OCI-LY1 (cell line): ENCODE measurements around the gene HNRNPA0.
"Not testable (repeated sequence)": the region's sequence is repeated elsewhere in the genome, so short reads cannot be mapped to it uniquely, and the experiment has no call there.

ENCODE experiments used
- H2AFZ ChIP-seq: fragments of 200-600 bp; sonication (generic), shearing (Covaris generic); 2 replicates; pipeline ENCODE4 v1.6.0; 2014; ENCODE audit warnings: antibody characterized with exemption, mild to moderate bottlenecking, low read length
- H3F3A ChIP-seq: fragments of 200-600 bp; sonication (generic), shearing (Covaris generic); 2 replicates; pipeline ENCODE4 v1.6.0; 2014; ENCODE audit warnings: mild to moderate bottlenecking, antibody characterized with exemption, low read length, moderate library complexity; ENCODE audit not compliant: insufficient read depth
- H3K27ac ChIP-seq: fragments of 200-600 bp; sonication (generic); 2 replicates; pipeline ENCODE4 v1.5.1; 2014; ENCODE audit warnings: low read length, mixed run types, mild to moderate bottlenecking, low read depth; ENCODE audit not compliant: poor library complexity, severe bottlenecking
- H3K27me3 ChIP-seq: fragments of 200-600 bp; sonication (generic); 2 replicates; pipeline ENCODE4 v1.6.0; 2014; ENCODE audit warnings: antibody characterized with exemption, mild to moderate bottlenecking, low read length, moderate library complexity; ENCODE audit not compliant: insufficient read depth
- H3K36me3 ChIP-seq: fragments of 200-600 bp; sonication (generic); 2 replicates; pipeline ENCODE4 v1.6.1; 2014; ENCODE audit warnings: mild to moderate bottlenecking, antibody characterized with exemption, low read length, moderate library complexity, mixed read lengths; ENCODE audit not compliant: insufficient read depth
- H3K4me1 ChIP-seq: fragments of 200-600 bp; sonication (generic); 2 replicates; pipeline ENCODE4 v1.5.1; 2014; ENCODE audit warnings: mild to moderate bottlenecking, low read length, moderate library complexity; ENCODE audit not compliant: insufficient read depth, severe bottlenecking
- H3K4me2 ChIP-seq: fragments of 200-600 bp; sonication (generic), shearing (Covaris generic); 2 replicates; pipeline ENCODE4 v1.6.1; 2014; ENCODE audit warnings: low read length
- H3K4me3 ChIP-seq: fragments of 200-600 bp; sonication (generic); 2 replicates; pipeline ENCODE4 v1.5.1; 2014; ENCODE audit warnings: low read length, low read depth, mild to moderate bottlenecking, mixed read lengths; ENCODE audit not compliant: poor library complexity, severe bottlenecking
- H3K79me2 ChIP-seq: fragments of 200-600 bp; shearing (Covaris generic); 2 replicates; pipeline ENCODE4 v1.6.1; 2016; ENCODE audit warnings: mixed run types, low read length, mixed read lengths; ENCODE audit not compliant: insufficient read depth
- H3K9ac ChIP-seq: fragments of 200-600 bp; sonication (generic), shearing (Covaris generic); 2 replicates; pipeline ENCODE4 v1.6.1; 2014; ENCODE audit warnings: mild to moderate bottlenecking, low read length, mixed read lengths
- H3K9me2 ChIP-seq: fragments of 200-600 bp; sonication (generic), shearing (Covaris generic); 2 replicates; pipeline ENCODE4 v1.6.1; 2014; ENCODE audit warnings: low read depth, mild to moderate bottlenecking, low read length, mixed read lengths
- H3K9me3 ChIP-seq: fragments of 200-600 bp; shearing (Covaris generic); 2 replicates; pipeline ENCODE4 v1.6.1; 2014; ENCODE audit warnings: low read length, mixed read lengths
- H4K20me1 ChIP-seq: fragments of 200-600 bp; sonication (generic), shearing (Covaris generic); 2 replicates; pipeline ENCODE4 v1.6.0; 2016; ENCODE audit warnings: mild to moderate bottlenecking, low read length; ENCODE audit not compliant: insufficient read depth
- CTCF ChIP-seq: fragments of 200-600 bp; sonication (generic), shearing (Covaris generic); IDR thresholded peaks from 2 replicates; pipeline ENCODE4 v1.5.1; 2017; ENCODE audit warnings: mild to moderate bottlenecking, antibody characterized with exemption, low read length, moderate library complexity, mixed read lengths
- EZH2 ChIP-seq: fragments of 200-600 bp; sonication (generic), shearing (Covaris generic); IDR thresholded peaks from 2 replicates; pipeline ENCODE4 v1.8.0; 2017; ENCODE audit warnings: borderline replicate concordance, mixed run types, mild to moderate bottlenecking, antibody characterized with exemption, low read length, moderate library complexity, mixed read lengths

HNRNPA0 gene

DNA sequence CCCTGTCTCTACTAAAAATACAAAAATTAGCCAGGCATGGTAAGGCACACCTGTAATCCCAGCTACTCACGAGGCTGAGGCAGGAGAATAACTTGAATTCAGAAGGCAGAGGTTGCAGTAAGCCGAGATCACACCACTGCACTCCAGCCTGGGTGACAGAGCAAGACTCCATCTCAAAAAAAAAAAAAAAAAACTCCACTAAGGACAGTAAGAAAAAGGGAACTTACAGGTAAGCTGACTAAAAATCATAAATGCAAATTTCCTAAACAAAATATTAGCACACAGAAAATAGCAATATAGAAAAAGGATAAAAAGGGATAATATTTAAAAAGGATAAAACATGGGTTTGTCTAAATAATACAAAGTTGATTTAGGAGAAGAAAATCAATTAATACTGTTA, 27.9 kb upstream of the HNRNPA0 start:
- Histone ChIP-seq H3K4me2 (no peak overlapping the region), H3K9me3 (no peaks in the 10 kb centered on the region), H3K4me3 (no peak overlapping the region), H3K27ac (no peak overlapping the region), H3K36me3 (no peaks in the 10 kb centered on the region), H2AFZ (no peak overlapping the region), H3K27me3 (no peaks in the 10 kb centered on the region), H3K9ac (no peak overlapping the region), H3F3A (no peaks in the 10 kb centered on the region), H3K9me2 (no peaks in the 10 kb centered on the region), H3K4me1 (no peaks in the 10 kb centered on the region), H4K20me1 (no peaks in the 10 kb centered on the region), H3K79me2 (no peaks in the 10 kb centered on the region)
- TF ChIP-seq CTCF (no peak), EZH2 (no peak)

GRCh38 chr5:137778772-137779564, 24.8 kb upstream of the HNRNPA0 start:
- Histone ChIP-seq H3K27ac (no peak overlapping the region), H3F3A (no peaks in the 10 kb centered on the region), H3K4me3 (no peak overlapping the region), H3K9me2 (no peaks in the 10 kb centered on the region), H3K36me3 (no peaks in the 10 kb centered on the region), H2AFZ (no peak overlapping the region), H3K79me2 (no peaks in the 10 kb centered on the region), H3K4me1 (no peaks in the 10 kb centered on the region), H4K20me1 (no peaks in the 10 kb centered on the region), H3K9ac (no peak overlapping the region), H3K9me3 (no peaks in the 10 kb centered on the region), H3K4me2 (no peak overlapping the region), H3K27me3 (no peaks in the 10 kb centered on the region)
- TF ChIP-seq EZH2 (no peak), CTCF (peak; percentile 57)

GRCh38 chr5:137767937-137768336, 13.8 kb upstream of the HNRNPA0 start:
- H3K4me3 ChIP-seq: not testable (repeated sequence)

GRCh38 chr5:137761566-137761965, 7.4 kb upstream of the HNRNPA0 start:
- Histone ChIP-seq H2AFZ (no peak overlapping the region), H3F3A (no peaks in the 10 kb centered on the region), H3K4me2 (no peak overlapping the region), H3K27me3 (no peaks in the 10 kb centered on the region; the same call in 1 of the 2 replicates), H4K20me1 (no peaks in the 10 kb centered on the region), H3K27ac (no peak overlapping the region), H3K4me1 (no peaks in the 10 kb centered on the region), H3K79me2 (no peaks in the 10 kb centered on the region), H3K4me3 (no peak overlapping the region), H3K36me3 (no peaks in the 10 kb centered on the region), H3K9me2 (no peaks in the 10 kb centered on the region), H3K9ac (no peak overlapping the region), H3K9me3 (no peaks in the 10 kb centered on the region)
- TF ChIP-seq CTCF (no peak), EZH2 (no peak)

More at GRCh38 chr5:137767937-137768336, 13.8 kb upstream of the HNRNPA0 start:
- H3K27me3 ChIP-seq, H2AFZ ChIP-seq, H3F3A ChIP-seq, H3K9ac ChIP-seq, H4K20me1 ChIP-seq, H3K9me2 ChIP-seq, H3K4me2 ChIP-seq, H3K27ac ChIP-seq, H3K79me2 ChIP-seq, H3K36me3 ChIP-seq, H3K9me3 ChIP-seq, H3K4me1 ChIP-seq: not testable (repeated sequence)
